ENCODE measurements around the gene MAD1L1.

DNA sequence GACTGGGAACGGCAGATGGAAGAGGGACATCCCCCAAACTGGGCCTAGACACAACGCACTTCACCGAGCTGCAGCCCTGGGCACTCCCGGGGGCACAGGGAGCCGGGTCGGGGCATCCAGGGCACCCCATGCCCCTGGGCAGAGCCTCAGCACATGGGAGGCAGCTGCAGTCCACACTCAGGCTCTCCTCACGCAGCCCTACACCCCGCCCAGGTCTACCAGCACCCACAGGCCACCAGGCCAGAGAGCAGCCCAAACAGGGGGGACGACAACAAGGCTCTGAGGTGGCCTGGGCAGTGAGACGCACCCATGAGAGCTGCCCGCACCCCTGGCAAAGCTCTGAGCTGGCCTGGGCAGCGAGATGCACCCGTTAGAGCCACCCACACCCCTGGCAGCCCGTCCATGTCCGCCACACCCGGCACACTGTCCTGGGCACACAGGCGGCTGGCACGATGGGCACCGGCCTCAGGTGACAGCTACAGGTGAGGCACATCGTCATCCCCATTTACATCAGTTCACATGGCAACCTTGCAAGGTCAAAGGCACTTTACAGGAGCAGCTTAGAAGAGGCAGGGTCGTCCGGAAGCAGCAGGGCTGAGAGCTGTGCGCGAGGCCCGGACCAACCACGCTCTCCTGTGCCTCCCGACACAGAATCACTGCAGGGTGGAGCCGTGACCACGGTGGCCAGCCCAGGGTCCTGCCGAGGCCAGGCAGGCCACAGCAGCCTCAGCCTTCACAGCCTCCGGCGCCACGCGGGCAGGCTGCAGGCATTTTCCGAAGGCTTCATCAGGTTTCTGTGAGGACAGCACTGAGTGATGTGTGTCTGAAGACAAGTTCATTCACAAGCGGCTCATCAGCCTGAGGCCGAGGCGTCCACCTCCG, 228.6 kb downstream of the MAD1L1 start:
- TF ChIP-seq, protein P1, sequence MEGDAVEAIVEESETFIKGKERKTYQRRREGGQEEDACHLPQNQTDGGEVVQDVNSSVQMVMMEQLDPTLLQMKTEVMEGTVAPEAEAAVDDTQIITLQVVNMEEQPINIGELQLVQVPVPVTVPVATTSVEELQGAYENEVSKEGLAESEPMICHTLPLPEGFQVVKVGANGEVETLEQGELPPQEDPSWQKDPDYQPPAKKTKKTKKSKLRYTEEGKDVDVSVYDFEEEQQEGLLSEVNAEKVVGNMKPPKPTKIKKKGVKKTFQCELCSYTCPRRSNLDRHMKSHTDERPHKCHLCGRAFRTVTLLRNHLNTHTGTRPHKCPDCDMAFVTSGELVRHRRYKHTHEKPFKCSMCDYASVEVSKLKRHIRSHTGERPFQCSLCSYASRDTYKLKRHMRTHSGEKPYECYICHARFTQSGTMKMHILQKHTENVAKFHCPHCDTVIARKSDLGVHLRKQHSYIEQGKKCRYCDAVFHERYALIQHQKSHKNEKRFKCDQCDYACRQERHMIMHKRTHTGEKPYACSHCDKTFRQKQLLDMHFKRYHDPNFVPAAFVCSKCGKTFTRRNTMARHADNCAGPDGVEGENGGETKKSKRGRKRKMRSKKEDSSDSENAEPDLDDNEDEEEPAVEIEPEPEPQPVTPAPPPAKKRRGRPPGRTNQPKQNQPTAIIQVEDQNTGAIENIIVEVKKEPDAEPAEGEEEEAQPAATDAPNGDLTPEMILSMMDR (IDR thresholded peaks at IDR 0.05; ENCODE audit: low read depth, low read length, poor library complexity, severe bottlenecking): no peak
- TF ChIP-seq EZH2phosphoT487 (IDR thresholded peaks at IDR 0.05; ENCODE audit: borderline replicate concordance, low read length): no peak
